ENCODE measurements around the gene MCL1.

GRCh38 chr1:150546294-150546937 is 33.0 kb downstream of the MCL1 start:
- TF ChIP-seq, protein P1, sequence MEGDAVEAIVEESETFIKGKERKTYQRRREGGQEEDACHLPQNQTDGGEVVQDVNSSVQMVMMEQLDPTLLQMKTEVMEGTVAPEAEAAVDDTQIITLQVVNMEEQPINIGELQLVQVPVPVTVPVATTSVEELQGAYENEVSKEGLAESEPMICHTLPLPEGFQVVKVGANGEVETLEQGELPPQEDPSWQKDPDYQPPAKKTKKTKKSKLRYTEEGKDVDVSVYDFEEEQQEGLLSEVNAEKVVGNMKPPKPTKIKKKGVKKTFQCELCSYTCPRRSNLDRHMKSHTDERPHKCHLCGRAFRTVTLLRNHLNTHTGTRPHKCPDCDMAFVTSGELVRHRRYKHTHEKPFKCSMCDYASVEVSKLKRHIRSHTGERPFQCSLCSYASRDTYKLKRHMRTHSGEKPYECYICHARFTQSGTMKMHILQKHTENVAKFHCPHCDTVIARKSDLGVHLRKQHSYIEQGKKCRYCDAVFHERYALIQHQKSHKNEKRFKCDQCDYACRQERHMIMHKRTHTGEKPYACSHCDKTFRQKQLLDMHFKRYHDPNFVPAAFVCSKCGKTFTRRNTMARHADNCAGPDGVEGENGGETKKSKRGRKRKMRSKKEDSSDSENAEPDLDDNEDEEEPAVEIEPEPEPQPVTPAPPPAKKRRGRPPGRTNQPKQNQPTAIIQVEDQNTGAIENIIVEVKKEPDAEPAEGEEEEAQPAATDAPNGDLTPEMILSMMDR (conservative IDR thresholded peaks at IDR 0.05), result no peak
- no peak for TF ChIP-seq ZFX (IDR thresholded peaks at IDR 0.05)

All from C4-2B (cell line).